ENCODE results near the gene PLA2G2C. TPM values are rescaled to one million over a fixed set of nuclear protein-coding genes. Genes with fewer than 3 reads are reported as not detected.
"Not testable (repeated sequence)": the region's sequence is repeated elsewhere in the genome, so short reads cannot be mapped to it uniquely, and the experiment has no call there.

Gene PLA2G2C
- polyA plus RNA-seq, 1 donor: 0.06 TPM

DNA sequence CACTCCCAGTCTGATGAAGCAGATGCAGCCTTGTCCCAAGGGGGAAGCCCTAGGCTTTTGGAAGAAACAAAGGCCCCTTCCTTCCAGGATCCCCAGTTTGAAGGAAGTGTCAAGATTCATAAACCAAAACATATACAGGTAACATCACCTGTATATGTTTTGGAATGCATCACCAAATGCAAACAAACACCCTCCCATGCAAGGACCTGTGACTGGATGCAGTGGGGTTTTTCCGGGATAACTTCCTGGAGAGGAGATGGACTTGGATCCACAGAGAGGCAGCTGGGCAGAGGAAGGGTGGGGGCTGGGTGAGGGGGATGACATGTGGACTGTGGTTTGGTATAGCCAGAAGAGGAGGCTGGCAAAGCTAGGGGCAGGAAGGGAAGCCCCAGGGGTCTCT is 48.7 kb downstream of the PLA2G2C start:
- peak in 1 of 2 donors; percentile 46 for DNase-seq
- Histone ChIP-seq H3K36me3 (ENCODE audit: control insufficient read depth, insufficient read depth, low read length) (no peaks in the 10 kb centered on the region), H3K9me3 (ENCODE audit: control insufficient read depth, low read depth, low read length) (no peaks in the 10 kb centered on the region), H3K27me3 (ENCODE audit: control insufficient read depth, insufficient read depth, low read length) (no peaks in the 10 kb centered on the region), H3K4me3 (ENCODE audit: low read length) (no peak overlapping the region), H3K27ac (ENCODE audit: low read length) (no peak overlapping the region), H3K4me1 (ENCODE audit: control insufficient read depth, insufficient read depth, low read length) (no peaks in the 10 kb centered on the region)
- WGBS (ENCODE audit: insufficient coverage, low lambda C conversion rate): no CpG with 5 or more reads among the region's 1 CpG

DNA sequence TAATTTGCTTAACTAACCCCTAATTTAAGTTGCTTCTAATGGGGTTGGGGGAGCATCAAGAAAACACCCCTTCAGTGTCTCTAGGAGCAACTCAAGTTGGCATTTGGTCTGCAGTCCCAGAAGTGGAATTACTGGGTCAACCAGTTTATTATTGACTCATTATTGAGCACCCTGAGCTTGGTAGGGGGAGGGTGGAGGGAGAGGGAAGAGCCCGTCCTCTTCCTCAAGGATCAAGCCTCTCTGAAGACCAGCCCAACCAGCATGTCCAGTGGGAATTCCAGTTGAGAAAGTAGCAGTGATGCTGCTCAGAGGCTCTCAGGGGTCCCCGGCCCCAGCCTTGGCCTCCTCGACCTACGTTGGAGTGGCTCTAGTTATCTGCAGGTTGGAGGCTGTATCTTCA is 49.3 kb downstream of the PLA2G2C start:
- H3K36me3 ChIP-seq (ENCODE audit: control insufficient read depth, insufficient read depth, low read length): no peaks in the 10 kb centered on the region
- H3K27me3 ChIP-seq (ENCODE audit: control insufficient read depth, insufficient read depth, low read length): no peaks in the 10 kb centered on the region
- H3K9me3 ChIP-seq (ENCODE audit: control insufficient read depth, low read depth, low read length): no peaks in the 10 kb centered on the region
- DNase-seq: no peak
- no peak overlapping the region for H3K4me3 ChIP-seq (ENCODE audit: low read length)
- no peaks in the 10 kb centered on the region for H3K4me1 ChIP-seq (ENCODE audit: control insufficient read depth, insufficient read depth, low read length)
- WGBS (ENCODE audit: insufficient coverage, low lambda C conversion rate): no CpG with 5 or more reads among the region's 4 CpGs
- no peak overlapping the region for H3K27ac ChIP-seq (ENCODE audit: low read length)

DNA sequence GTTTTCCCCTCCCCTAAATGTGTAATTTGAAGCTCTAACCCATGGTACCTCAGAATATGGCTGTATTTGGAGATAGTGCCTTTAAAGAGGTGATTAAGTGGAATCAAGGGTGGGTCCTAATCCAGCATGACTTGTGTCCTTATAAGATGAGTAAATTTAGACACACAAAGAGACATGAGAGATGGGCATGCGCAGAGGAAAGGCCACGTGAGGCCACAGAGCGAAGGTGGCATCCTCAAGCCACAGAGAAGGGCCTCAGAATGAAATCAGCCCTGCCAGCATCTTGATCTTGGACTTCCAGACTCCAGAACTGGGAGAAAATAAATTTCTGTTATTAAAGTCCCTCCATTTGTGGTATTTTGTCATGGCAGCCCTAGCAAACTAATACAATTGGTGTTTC is 50.1 kb downstream of the PLA2G2C start:
- H3K4me3 ChIP-seq (ENCODE audit: low read length): no peak overlapping the region
- no peak overlapping the region for H3K27ac ChIP-seq (ENCODE audit: low read length)
- no peaks in the 10 kb centered on the region for H3K36me3 ChIP-seq (ENCODE audit: control insufficient read depth, insufficient read depth, low read length)
- no CpG with 5 or more reads among the region's 3 CpGs for WGBS (ENCODE audit: insufficient coverage, low lambda C conversion rate)
- H3K27me3 ChIP-seq (ENCODE audit: control insufficient read depth, insufficient read depth, low read length): no peaks in the 10 kb centered on the region
- no peaks in the 10 kb centered on the region for H3K4me1 ChIP-seq (ENCODE audit: control insufficient read depth, insufficient read depth, low read length)
- no peak for DNase-seq
- no peaks in the 10 kb centered on the region for H3K9me3 ChIP-seq (ENCODE audit: control insufficient read depth, low read depth, low read length)

DNA sequence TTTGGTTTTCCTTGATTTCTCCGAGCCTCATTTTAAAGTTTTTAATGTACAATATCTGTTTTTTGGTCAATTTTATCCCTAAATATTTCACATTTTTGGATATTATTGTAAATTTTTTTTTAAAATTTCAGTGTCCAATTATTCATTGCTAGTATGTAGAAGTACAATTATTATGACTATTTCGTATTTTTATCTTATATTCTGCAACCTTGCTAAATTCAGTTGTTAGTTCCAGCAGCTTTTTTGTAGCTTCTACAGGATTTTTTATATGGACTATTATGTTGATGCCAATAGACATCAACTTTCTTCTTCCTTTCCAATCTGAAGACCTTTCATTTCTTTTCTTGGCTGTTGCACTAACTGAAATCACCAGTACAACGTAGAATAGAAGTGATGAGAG is 51.3 kb downstream of the PLA2G2C start:
- Histone ChIP-seq H3K27me3 (ENCODE audit: control insufficient read depth, insufficient read depth, low read length) (no peaks in the 10 kb centered on the region), H3K9me3 (ENCODE audit: control insufficient read depth, low read depth, low read length) (no peaks in the 10 kb centered on the region), H3K4me1 (ENCODE audit: control insufficient read depth, insufficient read depth, low read length) (no peaks in the 10 kb centered on the region), H3K36me3 (ENCODE audit: control insufficient read depth, insufficient read depth, low read length) (no peaks in the 10 kb centered on the region), H3K4me3 (ENCODE audit: low read length) (no peak overlapping the region), H3K27ac (ENCODE audit: low read length) (no peak overlapping the region)
- no peak for DNase-seq
- 100% methylated on average over 2 of the region's 3 CpGs for WGBS (ENCODE audit: insufficient coverage, low lambda C conversion rate)

DNA sequence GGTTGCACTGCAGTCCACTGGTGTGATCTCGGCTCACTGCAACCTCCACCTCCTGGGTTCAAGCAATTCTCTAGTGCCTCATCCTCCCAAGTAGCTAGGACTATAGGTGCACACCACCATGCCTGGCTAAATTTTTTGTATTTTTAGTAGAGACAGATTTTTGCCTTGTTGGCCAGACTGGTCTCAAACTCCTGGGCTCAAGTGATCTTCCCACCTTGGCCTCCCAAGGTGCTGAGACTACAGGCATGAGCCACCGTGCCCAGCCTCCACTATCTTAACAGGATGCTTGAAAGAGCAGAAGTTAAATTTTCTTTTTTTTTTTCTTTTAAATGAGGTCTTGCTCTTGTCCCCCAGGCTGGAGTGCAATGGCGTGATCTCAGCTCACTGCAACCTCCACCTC is 55.8 kb downstream of the PLA2G2C start:
- H3K27me3 ChIP-seq (ENCODE audit: control insufficient read depth, insufficient read depth, low read length); H3K27ac ChIP-seq (ENCODE audit: low read length); H3K4me3 ChIP-seq (ENCODE audit: low read length); H3K36me3 ChIP-seq (ENCODE audit: control insufficient read depth, insufficient read depth, low read length); H3K4me1 ChIP-seq (ENCODE audit: control insufficient read depth, insufficient read depth, low read length); DNase-seq; H3K9me3 ChIP-seq (ENCODE audit: control insufficient read depth, low read depth, low read length): not testable (repeated sequence)
- no CpG with 5 or more reads among the region's 3 CpGs for WGBS (ENCODE audit: insufficient coverage, low lambda C conversion rate)

DNA sequence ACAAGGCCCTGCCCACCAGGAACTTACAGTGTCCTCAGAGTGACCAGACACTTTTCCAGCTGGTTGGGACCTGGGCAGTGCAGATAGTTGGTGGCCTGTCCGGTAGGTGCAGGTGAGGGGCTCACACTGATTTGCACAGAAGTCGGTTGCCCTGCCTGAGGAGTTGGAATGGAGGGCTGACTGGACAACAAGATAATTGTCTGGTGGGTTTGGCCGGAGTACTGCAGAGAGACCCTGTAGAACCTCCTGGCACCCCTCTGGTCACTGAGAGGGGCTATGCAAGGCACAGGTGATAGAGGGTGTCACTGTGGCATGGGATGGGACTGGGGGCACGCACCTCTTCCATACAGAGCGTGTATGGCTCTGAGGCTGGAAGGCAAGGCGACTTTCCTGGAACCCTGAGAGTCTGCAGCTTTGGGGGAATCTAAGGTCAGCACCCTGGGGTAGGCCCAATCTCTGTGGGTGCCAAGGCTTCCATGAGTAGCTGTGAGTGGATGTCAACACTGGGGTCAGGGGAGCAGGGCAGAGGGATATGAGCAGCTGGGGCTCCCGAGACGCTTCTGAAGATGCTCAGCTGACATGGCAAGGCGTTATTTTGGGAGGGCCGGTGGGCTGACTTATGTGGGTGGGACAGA is 59.4 kb downstream of the PLA2G2C start:
- Histone ChIP-seq H3K27ac (ENCODE audit: low read length) (no peak overlapping the region), H3K36me3 (ENCODE audit: control insufficient read depth, insufficient read depth, low read length) (no peaks in the 10 kb centered on the region), H3K4me1 (ENCODE audit: control insufficient read depth, insufficient read depth, low read length) (no peaks in the 10 kb centered on the region), H3K27me3 (ENCODE audit: control insufficient read depth, insufficient read depth, low read length) (no peaks in the 10 kb centered on the region), H3K4me3 (ENCODE audit: low read length) (no peak overlapping the region), H3K9me3 (ENCODE audit: control insufficient read depth, low read depth, low read length) (no peaks in the 10 kb centered on the region)
- 100% methylated on average over 1 of the region's 10 CpGs for WGBS (ENCODE audit: insufficient coverage, low lambda C conversion rate)
- no peak for DNase-seq

DNA sequence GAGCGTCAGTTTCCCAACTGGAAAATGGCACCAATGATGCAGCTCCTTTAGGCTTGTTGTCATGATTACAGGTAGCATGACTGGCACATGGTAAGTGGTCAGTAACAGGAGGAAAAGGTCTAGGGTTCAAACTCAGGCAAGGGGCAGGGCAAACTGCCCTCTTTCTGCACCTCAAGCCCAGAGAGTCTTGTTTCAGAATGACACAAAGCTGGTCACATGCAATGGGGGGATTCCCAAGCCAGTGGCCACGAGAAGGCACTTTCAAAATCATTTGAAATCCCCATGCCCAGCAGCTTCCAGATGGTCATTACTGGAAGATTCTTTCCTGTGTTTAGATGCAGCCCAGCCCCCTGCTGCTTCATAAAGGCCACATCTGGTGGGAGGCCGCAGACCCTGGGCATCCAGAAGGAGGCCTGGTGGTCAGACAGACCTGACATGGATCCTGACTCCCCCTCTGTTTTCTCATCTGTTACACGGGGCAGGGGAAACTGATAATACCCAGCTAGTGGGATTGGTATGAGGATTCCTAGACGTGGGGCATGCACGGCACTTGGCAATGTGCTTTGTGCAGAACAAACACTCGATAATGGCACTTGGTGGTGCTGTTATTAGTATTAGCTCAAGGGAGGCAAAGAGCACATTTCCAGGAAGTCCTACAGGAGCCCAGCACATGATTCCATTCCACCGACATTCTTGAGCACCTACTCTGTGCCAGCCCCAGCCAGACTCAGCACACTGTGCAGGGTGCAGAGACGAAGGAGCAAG is 60.1 kb downstream of the PLA2G2C start:
- Histone ChIP-seq H3K36me3 (ENCODE audit: control insufficient read depth, insufficient read depth, low read length) (no peaks in the 10 kb centered on the region), H3K4me3 (ENCODE audit: low read length) (no peak overlapping the region), H3K27ac (ENCODE audit: low read length) (no peak overlapping the region), H3K4me1 (ENCODE audit: control insufficient read depth, insufficient read depth, low read length) (no peaks in the 10 kb centered on the region), H3K27me3 (ENCODE audit: control insufficient read depth, insufficient read depth, low read length) (peaks cover 2% of the 10 kb centered on the region), H3K9me3 (ENCODE audit: control insufficient read depth, low read depth, low read length) (no peaks in the 10 kb centered on the region)
- no peak for DNase-seq
- no CpG with 5 or more reads among the region's 9 CpGs for WGBS (ENCODE audit: insufficient coverage, low lambda C conversion rate)

DNA sequence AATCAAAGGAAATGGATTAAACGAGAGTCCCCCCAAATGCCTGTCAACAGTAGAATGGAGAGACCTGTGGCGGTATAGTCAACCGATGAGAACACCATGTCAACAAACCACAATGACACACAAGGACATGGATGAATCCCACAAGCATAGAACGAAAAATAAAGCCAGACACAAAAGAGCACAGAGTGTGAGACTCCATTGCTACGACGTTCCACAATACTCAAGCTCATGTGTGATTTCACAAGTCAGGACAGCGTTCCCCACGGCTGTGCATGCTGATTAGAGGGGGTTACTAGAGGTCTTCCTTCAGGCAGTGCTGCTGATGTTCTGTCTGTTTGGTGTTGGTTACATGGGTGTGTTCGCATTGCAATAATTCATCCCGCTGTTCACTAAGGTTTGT is 61.2 kb downstream of the PLA2G2C start:
- Histone ChIP-seq H3K4me1 (ENCODE audit: control insufficient read depth, insufficient read depth, low read length) (no peaks in the 10 kb centered on the region), H3K27ac (ENCODE audit: low read length) (no peak overlapping the region), H3K4me3 (ENCODE audit: low read length) (no peak overlapping the region), H3K36me3 (ENCODE audit: control insufficient read depth, insufficient read depth, low read length) (no peaks in the 10 kb centered on the region), H3K27me3 (ENCODE audit: control insufficient read depth, insufficient read depth, low read length) (peaks cover 2% of the 10 kb centered on the region), H3K9me3 (ENCODE audit: control insufficient read depth, low read depth, low read length) (no peaks in the 10 kb centered on the region)
- DNase-seq: no peak
- WGBS (ENCODE audit: insufficient coverage, low lambda C conversion rate): 90% methylated on average over 2 of the region's 10 CpGs

DNA sequence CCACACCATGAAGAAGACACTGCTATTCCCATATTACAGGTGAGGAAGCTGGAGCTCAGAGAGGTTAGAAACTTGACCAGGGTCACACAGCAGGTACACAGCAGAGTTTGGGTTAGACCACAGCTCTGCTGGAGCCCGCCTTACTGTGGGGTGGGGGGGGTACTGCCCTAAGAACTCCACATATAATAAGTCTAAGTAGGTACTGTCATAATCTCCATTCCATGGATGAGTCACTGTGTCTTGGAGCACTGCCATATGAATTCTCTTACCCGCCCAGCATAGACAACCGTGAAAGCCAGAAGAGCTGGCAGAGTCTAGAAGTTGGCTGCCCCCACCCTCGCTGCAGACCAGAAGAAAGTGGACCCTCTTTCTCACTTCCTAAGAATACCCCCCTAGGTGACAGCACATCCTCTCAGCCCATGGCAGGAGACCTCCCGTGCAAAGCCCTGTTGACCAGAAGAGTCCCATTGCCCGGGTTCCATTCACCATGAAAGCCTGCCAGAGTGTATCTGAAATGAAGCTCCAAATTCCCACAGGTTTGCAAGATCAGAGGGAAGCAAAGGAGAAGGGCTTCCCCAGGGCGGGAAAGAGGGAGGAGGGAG is 61.8 kb downstream of the PLA2G2C start:
- Histone ChIP-seq H3K27ac (ENCODE audit: low read length) (no peak overlapping the region), H3K36me3 (ENCODE audit: control insufficient read depth, insufficient read depth, low read length) (no peaks in the 10 kb centered on the region), H3K9me3 (ENCODE audit: control insufficient read depth, low read depth, low read length) (no peaks in the 10 kb centered on the region), H3K4me1 (ENCODE audit: control insufficient read depth, insufficient read depth, low read length) (no peaks in the 10 kb centered on the region), H3K4me3 (ENCODE audit: low read length) (no peak overlapping the region), H3K27me3 (ENCODE audit: control insufficient read depth, insufficient read depth, low read length) (peaks cover 2% of the 10 kb centered on the region)
- no CpG with 5 or more reads among the region's 7 CpGs for WGBS (ENCODE audit: insufficient coverage, low lambda C conversion rate)
- DNase-seq: no peak

DNA sequence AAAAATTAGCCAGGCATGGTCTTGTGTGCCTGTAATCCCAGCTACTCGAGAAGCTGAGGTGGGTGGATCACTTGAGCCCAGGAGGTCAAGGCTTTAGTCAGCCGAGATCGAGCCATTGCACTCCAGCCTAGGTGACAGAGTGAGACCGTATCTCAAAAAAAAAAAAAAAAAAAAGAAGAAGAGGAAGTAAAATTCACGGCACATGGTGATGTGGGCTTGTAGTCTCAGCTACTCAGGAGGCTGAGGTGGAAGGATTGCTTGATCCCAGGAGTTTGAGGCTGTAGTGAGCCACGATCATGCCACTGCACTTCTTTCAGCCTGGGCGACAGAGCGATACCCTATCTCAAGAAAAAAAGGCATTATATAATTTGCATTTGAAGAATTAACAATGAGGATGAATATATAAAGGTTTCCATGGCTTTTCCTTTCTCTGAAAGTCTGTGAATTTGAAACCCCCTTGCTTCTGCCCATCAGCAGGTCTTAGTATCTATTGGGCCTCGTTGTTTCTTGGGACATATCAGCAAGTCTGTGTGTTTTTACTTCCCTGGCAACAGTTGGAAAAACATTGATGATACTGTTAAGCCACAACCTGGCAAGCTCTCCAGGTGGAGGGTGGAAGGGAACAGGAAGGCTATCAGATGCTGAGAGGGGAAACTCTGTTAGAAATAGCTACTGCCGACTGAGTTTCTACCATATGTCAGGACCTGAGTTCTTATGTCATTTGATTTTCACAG is 62.4 kb downstream of the PLA2G2C start:
- peaks cover 2% of the 10 kb centered on the region for H3K27me3 ChIP-seq (ENCODE audit: control insufficient read depth, insufficient read depth, low read length)
- no peak overlapping the region for H3K27ac ChIP-seq (ENCODE audit: low read length)
- H3K9me3 ChIP-seq (ENCODE audit: control insufficient read depth, low read depth, low read length): no peaks in the 10 kb centered on the region
- no peak for DNase-seq
- no peak overlapping the region for H3K4me3 ChIP-seq (ENCODE audit: low read length)
- no peaks in the 10 kb centered on the region for H3K4me1 ChIP-seq (ENCODE audit: control insufficient read depth, insufficient read depth, low read length)
- no peaks in the 10 kb centered on the region for H3K36me3 ChIP-seq (ENCODE audit: control insufficient read depth, insufficient read depth, low read length)
- 60% methylated on average over 1 of the region's 10 CpGs for WGBS (ENCODE audit: insufficient coverage, low lambda C conversion rate)

Measured in large intestine (tissue), 3 donors.